Activated T-helper 1 cell treated with anti-CD3 and anti-CD28 coated beads, Interleukin-12 subunit alpha, Interleukin-12 subunit beta, Interleukin-2, Interleukin-4 antibody, amounts not matched to agents 30 ng/mL and 10 ng/mL and 1 ng/mL, durations not matched to agents 14 hours and 24 hours and 36 hours (primary cell): Measurements from ENCODE around the gene BCL2. TPM values are rescaled to one million over a fixed set of nuclear protein-coding genes. Genes with fewer than 3 reads are reported as not detected.

Source experiments
- DNase-seq: peaks from one replicate; pipeline ENCODE4 v3.0.0; 2021; ENCODE audit warnings: low spot score
- H3K27ac Mint-ChIP-seq: one replicate; pipeline ENCODE4 v1.8.0; 2021; ENCODE audit warnings: mild to moderate bottlenecking, mixed read lengths
- H3K27me3 Mint-ChIP-seq: one replicate; pipeline ENCODE4 v1.8.0; 2022; ENCODE audit warnings: mild to moderate bottlenecking, moderate library complexity, mixed read lengths; ENCODE audit not compliant: insufficient read depth
- H3K36me3 Mint-ChIP-seq: one replicate; pipeline ENCODE4 v1.8.0; 2021; ENCODE audit warnings: low read depth, mixed read lengths
- H3K4me1 Mint-ChIP-seq: one replicate; pipeline ENCODE4 v1.8.0; 2021; ENCODE audit warnings: low read depth, mixed read lengths
- H3K4me3 Mint-ChIP-seq: one replicate; pipeline ENCODE4 v1.8.0; 2021; ENCODE audit warnings: mild to moderate bottlenecking, moderate library complexity, mixed read lengths
- H3K9me3 Mint-ChIP-seq: one replicate; pipeline ENCODE4 v1.8.0; 2021; ENCODE audit warnings: mixed read lengths
- intact Hi-C: fragments of 100-400 bp; cut with micrococcal nuclease; formaldehyde crosslinking; loops from one replicate; pipeline ENCODE4 v1.15.1; 2024
- total RNA-seq: library from RNA; stranded (reverse); gene quantifications from 2 replicates; pipeline ENCODE4 v1.2.3, GENCODE V29; 2022

The BCL2 gene
- total RNA-seq, 1 donor from 2014 or later: 97.1 TPM

- H3K4me3 Mint-ChIP-seq: no peak overlapping the region
- intact Hi-C loops: no loop called here
- H3K9me3 Mint-ChIP-seq: no peaks in the 10 kb centered on the region
- DNase-seq: no peak
- H3K27me3 Mint-ChIP-seq: no peaks in the 10 kb centered on the region
- H3K27ac Mint-ChIP-seq: no peak overlapping the region
- peaks cover 38% of the 10 kb centered on the region for H3K4me1 Mint-ChIP-seq
- peaks cover 40% of the 10 kb centered on the region for H3K36me3 Mint-ChIP-seq
These were observed 32.6 kb downstream of the BCL2 start for GRCh38 chr18:63286926-63287325.

GRCh38 chr18:63284827-63285733, 34.5 kb downstream of the BCL2 start:
- Mint-ChIP-seq H3K4me1 (peaks cover 29% of the 10 kb centered on the region), H3K36me3 (peaks cover 38% of the 10 kb centered on the region), H3K27me3 (no peaks in the 10 kb centered on the region), H3K4me3 (no peak overlapping the region), H3K9me3 (no peaks in the 10 kb centered on the region), H3K27ac (no peak overlapping the region)
- DNase-seq: no peak
- intact Hi-C loops: loop anchor here (1.0 kb wide), 1 partner anchor 8 kb away; no protein-coding TSS in a partner anchor

GRCh38 chr18:63284173-63284799, 35.3 kb downstream of the BCL2 start:
- H3K27me3 Mint-ChIP-seq: no peaks in the 10 kb centered on the region
- H3K9me3 Mint-ChIP-seq: no peaks in the 10 kb centered on the region
- intact Hi-C loops: loop anchor here (1.0 kb wide), 1 partner anchor 9 kb away; no protein-coding TSS in a partner anchor
- no peak for DNase-seq
- no peak overlapping the region for H3K4me3 Mint-ChIP-seq
- H3K36me3 Mint-ChIP-seq: peaks cover 38% of the 10 kb centered on the region
- no peak overlapping the region for H3K27ac Mint-ChIP-seq
- H3K4me1 Mint-ChIP-seq: peaks cover 30% of the 10 kb centered on the region

GRCh38 chr18:63283305-63284094, 36.1 kb downstream of the BCL2 start:
- H3K36me3 Mint-ChIP-seq: peaks cover 45% of the 10 kb centered on the region
- intact Hi-C loops: loop anchor here (1.0 kb wide), 1 partner anchor 10 kb away; no protein-coding TSS in a partner anchor
- H3K27me3 Mint-ChIP-seq: no peaks in the 10 kb centered on the region
- peaks cover 37% of the 10 kb centered on the region for H3K4me1 Mint-ChIP-seq
- no peak overlapping the region for H3K27ac Mint-ChIP-seq
- no peak for DNase-seq
- H3K4me3 Mint-ChIP-seq: no peak overlapping the region
- no peaks in the 10 kb centered on the region for H3K9me3 Mint-ChIP-seq

GRCh38 chr18:63282793-63283192, 36.8 kb downstream of the BCL2 start:
- Mint-ChIP-seq H3K9me3 (no peaks in the 10 kb centered on the region), H3K27ac (no peak overlapping the region), H3K4me1 (peaks cover 44% of the 10 kb centered on the region), H3K4me3 (no peak overlapping the region), H3K27me3 (no peaks in the 10 kb centered on the region), H3K36me3 (peaks cover 52% of the 10 kb centered on the region)
- DNase-seq: no peak
- intact Hi-C loops: no loop called here

GRCh38 chr18:63273222-63273927, 46.2 kb downstream of the BCL2 start:
- intact Hi-C loops: no loop called here
- Mint-ChIP-seq H3K9me3 (no peaks in the 10 kb centered on the region), H3K27ac (no peak overlapping the region), H3K27me3 (no peaks in the 10 kb centered on the region), H3K4me3 (no peak overlapping the region), H3K4me1 (peaks cover 79% of the 10 kb centered on the region), H3K36me3 (peaks cover 59% of the 10 kb centered on the region)
- no peak for DNase-seq

- Mint-ChIP-seq H3K27ac (no peak overlapping the region), H3K4me3 (no peak overlapping the region), H3K4me1 (peaks cover 79% of the 10 kb centered on the region), H3K27me3 (no peaks in the 10 kb centered on the region), H3K36me3 (peaks cover 53% of the 10 kb centered on the region), H3K9me3 (no peaks in the 10 kb centered on the region)
- intact Hi-C loops: no loop called here
- DNase-seq: no peak
These were observed 46.9 kb downstream of the BCL2 start for GRCh38 chr18:63272638-63273037.

GRCh38 chr18:63271881-63272299, 47.7 kb downstream of the BCL2 start:
- intact Hi-C loops: no loop called here
- H3K4me3 Mint-ChIP-seq: no peak overlapping the region
- H3K27ac Mint-ChIP-seq: no peak overlapping the region
- H3K36me3 Mint-ChIP-seq: peaks cover 53% of the 10 kb centered on the region
- no peaks in the 10 kb centered on the region for H3K27me3 Mint-ChIP-seq
- no peak for DNase-seq
- H3K4me1 Mint-ChIP-seq: peaks cover 81% of the 10 kb centered on the region
- no peaks in the 10 kb centered on the region for H3K9me3 Mint-ChIP-seq

GRCh38 chr18:63271148-63271547, 48.4 kb downstream of the BCL2 start:
- Mint-ChIP-seq H3K36me3 (peaks cover 49% of the 10 kb centered on the region), H3K4me3 (no peak overlapping the region), H3K4me1 (peaks cover 79% of the 10 kb centered on the region), H3K27me3 (no peaks in the 10 kb centered on the region), H3K27ac (no peak overlapping the region), H3K9me3 (no peaks in the 10 kb centered on the region)
- intact Hi-C loops: no loop called here
- DNase-seq: no peak

- H3K27me3 Mint-ChIP-seq: no peaks in the 10 kb centered on the region
- no peak for DNase-seq
- H3K27ac Mint-ChIP-seq: peak overlapping the region; percentile 65
- H3K36me3 Mint-ChIP-seq: peaks cover 33% of the 10 kb centered on the region
- peaks cover 74% of the 10 kb centered on the region for H3K4me1 Mint-ChIP-seq
- H3K9me3 Mint-ChIP-seq: no peaks in the 10 kb centered on the region
- intact Hi-C loops: loop anchor here (1.0 to 5.0 kb wide), 4 partner anchors 8 to 49 kb away; no protein-coding TSS in a partner anchor
- peak overlapping the region; percentile 15 for H3K4me3 Mint-ChIP-seq
These were observed 51.4 kb downstream of the BCL2 start for GRCh38 chr18:63267975-63268721.

- intact Hi-C loops: loop anchor here (5.0 kb wide), 1 partner anchor 35 kb away; no protein-coding TSS in a partner anchor
- Mint-ChIP-seq H3K9me3 (no peaks in the 10 kb centered on the region), H3K27me3 (no peaks in the 10 kb centered on the region), H3K27ac (peak overlapping the region; percentile 78), H3K4me1 (peaks cover 73% of the 10 kb centered on the region), H3K4me3 (peak overlapping the region; percentile 63), H3K36me3 (peaks cover 34% of the 10 kb centered on the region)
- no peak for DNase-seq
These were observed 52.4 kb downstream of the BCL2 start for GRCh38 chr18:63266888-63267790.
